Calu3 (cell line): Measurements from ENCODE around the gene OGA. TPM values are rescaled to one million over a fixed set of nuclear protein-coding genes. Genes with fewer than 3 reads are reported as not detected.
A peak's percentile ranks its signal among the peaks of the same experiment; 100 is the strongest.
"Not testable (repeated sequence)": the region's sequence is repeated elsewhere in the genome, so short reads cannot be mapped to it uniquely, and the experiment has no call there.

Source experiments
- BruUV-seq: library from RNA; stranded (reverse); fragments of 400-500 nt; replicated peaks from 2 replicates; lab custom pipeline; 2021; lab: Mats Ljungman, UMichigan
- CTCF ChIA-PET: fragments of 300-600 bp; sonication (Branson Sonifier 250); formaldehyde crosslinking; loops from one replicate; lab custom pipeline; 2022; ENCODE audit warnings: antibody characterized with exemption; lab: Charles Lee
- DNase-seq: peaks from one replicate; pipeline ENCODE4 v3.0.0; 2022
- H3K27ac Mint-ChIP-seq: one replicate; pipeline ENCODE4 v1.8.0; 2022; ENCODE audit warnings: mixed read lengths; ENCODE audit not compliant: unreplicated experiment
- H3K27me3 Mint-ChIP-seq: one replicate; pipeline ENCODE4 v1.8.0; 2022; ENCODE audit warnings: mixed read lengths; ENCODE audit not compliant: unreplicated experiment
- H3K36me3 Mint-ChIP-seq: one replicate; pipeline ENCODE4 v1.8.0; 2022; ENCODE audit warnings: mild to moderate bottlenecking, moderate library complexity, mixed read lengths; ENCODE audit not compliant: insufficient read depth, unreplicated experiment
- H3K4me1 Mint-ChIP-seq: one replicate; pipeline ENCODE4 v1.8.0; 2022; ENCODE audit warnings: mild to moderate bottlenecking, low read depth, mixed read lengths; ENCODE audit not compliant: unreplicated experiment
- H3K4me3 Mint-ChIP-seq: one replicate; pipeline ENCODE4 v1.8.0; 2022; ENCODE audit warnings: mild to moderate bottlenecking, low read depth, moderate library complexity, mixed read lengths; ENCODE audit not compliant: unreplicated experiment
- H3K9me3 Mint-ChIP-seq: one replicate; pipeline ENCODE4 v1.8.0; 2022; ENCODE audit warnings: low read depth, mixed read lengths; ENCODE audit not compliant: unreplicated experiment
- intact Hi-C: fragments of 100-400 bp; cut with micrococcal nuclease; formaldehyde crosslinking; loops from one replicate; pipeline ENCODE4 v1.10.0; 2022; ENCODE audit not compliant: unreplicated experiment
- total RNA-seq: library from RNA; stranded (reverse); gene quantifications from 2 replicates; pipeline ENCODE4 v1.2.3, GENCODE V29; 2022
- TF ChIP-seq, protein P1 (sequence below): fragments of 200-600 bp; IDR thresholded peaks from one replicate; pipeline ENCODE4 v1.8.0; 2022; ENCODE audit warnings: antibody characterized with exemption; ENCODE audit not compliant: unreplicated experiment

Gene OGA
- total RNA-seq, 1 experiment from 2014 or later: 59.0 TPM

DNA sequence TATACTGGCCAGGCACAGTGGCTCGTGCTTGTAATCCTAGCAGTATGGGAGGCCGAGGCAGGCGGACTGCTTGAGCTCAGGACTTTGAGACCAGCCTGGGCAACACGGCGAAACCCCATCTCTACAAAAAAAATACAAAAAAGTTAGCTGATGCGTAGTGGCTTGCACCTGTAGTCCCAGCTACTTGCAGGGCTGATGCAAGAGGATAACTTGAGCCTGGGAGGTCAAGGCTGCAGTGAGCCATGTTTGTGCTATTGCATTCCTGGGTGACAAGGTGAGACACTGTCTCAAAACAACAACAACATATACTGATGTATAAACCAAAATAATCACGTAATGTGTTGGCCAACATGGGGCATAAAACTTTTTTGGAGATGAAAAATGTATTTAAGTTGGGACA is 28.6 kb downstream of the OGA start:
- no TSS peak for BruUV-seq
- intact Hi-C loops: no loop called here
- CTCF ChIA-PET: interaction anchor here (0.7 kb wide), 1 partner anchor 12 kb away, joined by 3 read pairs; no protein-coding TSS in a partner anchor

DNA sequence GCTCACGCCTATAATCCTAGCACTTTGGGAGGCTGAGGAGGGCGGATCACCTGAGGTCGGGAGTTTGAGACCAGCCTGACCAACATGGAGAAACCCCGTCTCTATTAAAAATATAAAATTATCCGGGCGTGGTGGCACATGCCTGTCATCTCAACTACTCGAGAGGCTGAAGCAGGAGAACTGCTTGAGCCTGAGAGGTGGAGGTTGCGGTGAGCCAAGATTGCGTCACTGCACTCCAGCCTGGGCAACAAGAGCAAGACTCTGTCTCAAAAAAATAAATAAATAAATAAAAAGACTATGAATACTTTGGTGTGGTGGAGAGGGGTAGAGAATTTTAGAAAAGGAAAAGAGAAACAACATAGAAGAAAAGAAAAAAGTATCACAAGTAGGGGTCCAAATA is 29.0 kb downstream of the OGA start:
- H3K4me3 Mint-ChIP-seq, DNase-seq, intact Hi-C loops, H3K27ac Mint-ChIP-seq, H3K27me3 Mint-ChIP-seq, BruUV-seq, CTCF ChIA-PET, H3K9me3 Mint-ChIP-seq, H3K4me1 Mint-ChIP-seq: not testable (repeated sequence)
- H3K36me3 Mint-ChIP-seq: peaks cover 56% of the 10 kb centered on the region

More for the DNA sequence above, 28.6 kb downstream of the OGA start:
- DNase-seq: no peak
- H3K4me1 Mint-ChIP-seq: peaks cover 5% of the 10 kb centered on the region
- no peak overlapping the region for H3K27ac Mint-ChIP-seq
- no peak overlapping the region for H3K4me3 Mint-ChIP-seq
- TF ChIP-seq, protein P1, sequence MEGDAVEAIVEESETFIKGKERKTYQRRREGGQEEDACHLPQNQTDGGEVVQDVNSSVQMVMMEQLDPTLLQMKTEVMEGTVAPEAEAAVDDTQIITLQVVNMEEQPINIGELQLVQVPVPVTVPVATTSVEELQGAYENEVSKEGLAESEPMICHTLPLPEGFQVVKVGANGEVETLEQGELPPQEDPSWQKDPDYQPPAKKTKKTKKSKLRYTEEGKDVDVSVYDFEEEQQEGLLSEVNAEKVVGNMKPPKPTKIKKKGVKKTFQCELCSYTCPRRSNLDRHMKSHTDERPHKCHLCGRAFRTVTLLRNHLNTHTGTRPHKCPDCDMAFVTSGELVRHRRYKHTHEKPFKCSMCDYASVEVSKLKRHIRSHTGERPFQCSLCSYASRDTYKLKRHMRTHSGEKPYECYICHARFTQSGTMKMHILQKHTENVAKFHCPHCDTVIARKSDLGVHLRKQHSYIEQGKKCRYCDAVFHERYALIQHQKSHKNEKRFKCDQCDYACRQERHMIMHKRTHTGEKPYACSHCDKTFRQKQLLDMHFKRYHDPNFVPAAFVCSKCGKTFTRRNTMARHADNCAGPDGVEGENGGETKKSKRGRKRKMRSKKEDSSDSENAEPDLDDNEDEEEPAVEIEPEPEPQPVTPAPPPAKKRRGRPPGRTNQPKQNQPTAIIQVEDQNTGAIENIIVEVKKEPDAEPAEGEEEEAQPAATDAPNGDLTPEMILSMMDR: no peak
- peaks cover 60% of the 10 kb centered on the region for H3K36me3 Mint-ChIP-seq
- H3K27me3 Mint-ChIP-seq: no peaks in the 10 kb centered on the region
- H3K9me3 Mint-ChIP-seq: no peaks in the 10 kb centered on the region

DNA sequence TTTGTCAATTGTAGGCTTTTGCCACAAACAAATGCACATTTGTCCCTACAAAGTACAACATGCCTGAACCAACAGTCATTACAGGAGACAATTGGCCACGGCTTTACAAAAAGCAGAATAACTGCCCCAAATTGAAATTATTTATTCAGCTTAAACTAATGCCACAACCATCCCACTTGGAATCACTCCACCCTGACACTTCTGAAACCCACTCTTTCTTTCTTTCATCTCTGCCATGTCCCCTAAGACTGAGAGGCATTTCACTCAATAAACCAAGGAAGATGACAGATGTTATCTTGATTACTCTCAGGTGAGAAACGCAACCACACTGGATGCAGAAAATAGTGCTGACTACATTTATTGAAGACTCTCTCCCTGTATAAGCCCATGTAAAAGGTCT is 32.4 kb downstream of the OGA start:
- TF ChIP-seq, protein P1: no peak
- CTCF ChIA-PET: no interaction called here
- intact Hi-C loops: no loop called here
- DNase-seq: no peak
- H3K27me3 Mint-ChIP-seq: no peaks in the 10 kb centered on the region
- H3K36me3 Mint-ChIP-seq: peaks cover 59% of the 10 kb centered on the region
- peaks cover 34% of the 10 kb centered on the region for H3K4me1 Mint-ChIP-seq
- no TSS peak for BruUV-seq
- H3K9me3 Mint-ChIP-seq: no peaks in the 10 kb centered on the region
- no peak overlapping the region for H3K4me3 Mint-ChIP-seq
- peak overlapping the region; percentile 52 for H3K27ac Mint-ChIP-seq

DNA sequence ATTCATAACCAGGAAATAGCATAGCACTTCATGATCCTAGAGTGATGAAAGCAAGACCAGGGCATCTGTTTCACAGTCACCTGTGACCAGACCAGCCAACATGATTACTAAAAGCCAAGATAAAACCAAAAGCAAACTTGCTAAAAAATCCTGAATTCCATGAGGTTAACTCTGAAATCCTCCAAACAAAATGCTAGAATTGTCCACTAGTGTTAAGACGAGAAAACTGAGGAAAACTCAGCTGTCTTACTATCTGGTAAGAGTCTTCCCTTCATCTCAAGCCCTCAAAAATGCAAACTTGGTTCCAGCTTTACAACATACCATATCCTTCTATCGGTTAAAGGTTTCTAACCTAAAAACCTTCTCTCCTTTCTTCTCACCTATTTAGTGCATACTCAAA is 33.7 kb downstream of the OGA start:
- no TSS peak for BruUV-seq
- H3K4me3 Mint-ChIP-seq: peak overlapping the region; percentile 97
- peaks cover 51% of the 10 kb centered on the region for H3K36me3 Mint-ChIP-seq
- intact Hi-C loops: no loop called here
- peaks cover under 1% of the 10 kb centered on the region for H3K27me3 Mint-ChIP-seq
- CTCF ChIA-PET: interaction anchor here (1.0 to 2.4 kb wide), 3 partner anchors 34 to 182 kb away, joined by 4 to 7 read pairs (median 5); partner anchors contain the start of gene OGA
- peaks cover 34% of the 10 kb centered on the region for H3K4me1 Mint-ChIP-seq
- no peak overlapping the region for H3K27ac Mint-ChIP-seq
- no peaks in the 10 kb centered on the region for H3K9me3 Mint-ChIP-seq
- DNase-seq: no peak
- TF ChIP-seq, protein P1: no peak

DNA sequence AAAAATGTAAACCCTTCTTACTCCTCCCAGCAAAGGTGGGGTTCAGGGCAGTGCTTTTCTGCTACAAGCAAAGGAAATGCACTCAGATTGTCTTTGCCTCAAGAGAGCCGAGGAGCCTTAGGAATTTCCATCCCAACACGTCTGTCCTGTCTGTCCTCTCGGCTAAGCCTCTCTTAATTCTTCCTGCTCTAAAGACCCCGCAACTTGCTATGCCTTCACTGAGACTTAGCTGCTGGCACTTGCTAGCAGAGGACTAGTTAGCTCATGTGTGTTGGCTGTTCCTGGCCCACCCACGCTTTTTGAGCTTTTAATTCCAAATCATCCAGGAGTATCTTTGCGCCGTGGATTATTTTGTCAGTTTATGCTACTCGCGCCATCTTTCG is 34.5 kb downstream of the OGA start:
- Mint-ChIP-seq H3K9me3 (no peaks in the 10 kb centered on the region), H3K4me3 (peak overlapping the region; percentile 97), H3K36me3 (peaks cover 56% of the 10 kb centered on the region), H3K4me1 (peaks cover 40% of the 10 kb centered on the region), H3K27me3 (peaks cover 9% of the 10 kb centered on the region), H3K27ac (peak overlapping the region; percentile 97)
- intact Hi-C loops: no loop called here
- CTCF ChIA-PET: interaction anchor here (1.0 to 2.4 kb wide), 3 partner anchors 34 to 181 kb away, joined by 4 to 7 read pairs (median 5); partner anchors contain the start of gene OGA
- BruUV-seq: no TSS peak
- TF ChIP-seq, protein P1: no peak
- no peak for DNase-seq
